Loucy (cell line): ENCODE measurements around the gene SPATA21.

Source experiments
- CTCF ChIP-seq: fragments of 200-600 bp; sonication (generic); conservative IDR thresholded peaks from 2 replicates; pipeline ENCODE4 v1.5.1; 2014; ENCODE audit warnings: mild to moderate bottlenecking, antibody characterized with exemption, low read length
- EZH2phosphoT487 ChIP-seq: fragments of 200-600 bp; IDR thresholded peaks from 2 replicates; pipeline ENCODE4 v1.6.1; 2018; ENCODE audit warnings: antibody characterized with exemption, mild to moderate bottlenecking, moderate library complexity, borderline replicate concordance

DNA sequence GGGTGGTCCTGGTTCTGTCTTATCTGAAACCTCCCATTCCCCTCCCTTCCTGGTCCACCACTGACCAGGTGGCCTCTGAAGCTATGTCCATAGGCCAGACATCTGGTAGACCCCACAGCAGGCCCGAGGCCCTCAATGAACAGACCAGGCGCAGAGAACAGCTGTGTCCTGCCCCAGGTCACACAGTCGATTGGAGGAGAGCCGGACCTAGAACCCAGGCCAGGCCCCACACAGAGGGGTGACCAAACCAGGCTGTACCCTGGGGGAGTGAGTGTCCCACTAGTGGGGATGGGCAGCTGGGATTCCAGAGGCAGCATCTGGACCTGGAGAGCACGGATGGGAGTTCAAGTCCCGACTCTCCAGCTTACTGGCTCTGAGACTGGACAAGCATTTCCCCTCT is 47.7 kb upstream of the SPATA21 start:
- TF ChIP-seq CTCF: no peak
- TF ChIP-seq EZH2phosphoT487: no peak
